DND-41 (cell line): Measurements from ENCODE around the gene AVEN.

Experiments
- ATAC-seq: fragments of 200-7000 bp; cut with Tn5 transposase; 3 replicates; pipeline ENCODE4 v1.9.1; 2021; ENCODE audit warnings: low read depth; ENCODE audit not compliant: insufficient read depth
- DNase-seq: peaks from one replicate; pipeline ENCODE4 v3.0.0-alpha.2; 2020
- H2AFZ ChIP-seq: 2 replicates; pipeline ENCODE4 v1.6.0; 2012; ENCODE audit warnings: low read depth, low read length
- H3K27ac ChIP-seq: 2 replicates; pipeline ENCODE4 v1.5.1; 2012; ENCODE audit warnings: low read length, inconsistent platforms
- H3K27me3 ChIP-seq: fragments of 200-600 bp; sonication (generic); 2 replicates; pipeline ENCODE4 v1.6.0; 2012; ENCODE audit warnings: low read length, mild to moderate bottlenecking, inconsistent platforms; ENCODE audit not compliant: insufficient read depth, poor library complexity
- H3K36me3 ChIP-seq: 2 replicates; pipeline ENCODE4 v1.5.1; 2012; ENCODE audit warnings: low read length, inconsistent platforms; ENCODE audit not compliant: insufficient read depth
- H3K4me1 ChIP-seq: 2 replicates; pipeline ENCODE4 v1.5.1; 2012; ENCODE audit warnings: mild to moderate bottlenecking, low read length; ENCODE audit not compliant: insufficient read depth
- H3K4me2 ChIP-seq: 2 replicates; pipeline ENCODE4 v1.6.0; 2012; ENCODE audit warnings: mild to moderate bottlenecking, moderate library complexity, low read length, inconsistent platforms; ENCODE audit not compliant: insufficient read depth
- H3K4me3 ChIP-seq, 2 experiments: fragments of 200-600 bp in 1 of 2; shearing (Covaris generic) in 1 of 2; 2 replicates each; pipeline ENCODE4 v1.5.1; 2012 to 2016; ENCODE audit warnings: inconsistent platforms in 2 of 2, low read length in 2 of 2, mild to moderate bottlenecking in 2 of 2, low read depth in 1 of 2, moderate library complexity in 1 of 2
- H3K79me2 ChIP-seq: 2 replicates; pipeline ENCODE4 v1.6.0; 2012; ENCODE audit warnings: low read length, inconsistent platforms; ENCODE audit not compliant: insufficient read depth
- H3K9ac ChIP-seq: 2 replicates; pipeline ENCODE4 v1.6.0; 2012; ENCODE audit warnings: low read depth, mild to moderate bottlenecking, inconsistent platforms, low read length, moderate library complexity
- H3K9me3 ChIP-seq: 2 replicates; pipeline ENCODE4 v1.5.1; 2012; ENCODE audit warnings: low read length, moderate library complexity, mild to moderate bottlenecking, inconsistent platforms; ENCODE audit not compliant: insufficient read depth, severe bottlenecking
- H4K20me1 ChIP-seq: 2 replicates; pipeline ENCODE4 v1.6.0; 2012; ENCODE audit warnings: low read length; ENCODE audit not compliant: insufficient read depth
- CTCF ChIP-seq: IDR thresholded peaks from 2 replicates; pipeline ENCODE4 v1.5.1; 2012; ENCODE audit warnings: borderline replicate concordance, low read length, moderate library complexity, mild to moderate bottlenecking; ENCODE audit not compliant: poor library complexity, severe bottlenecking; ENCODE audit errors: extremely low read depth
- EZH2 ChIP-seq: IDR thresholded peaks from 3 replicates; pipeline ENCODE4 v1.6.1; 2012; ENCODE audit warnings: borderline replicate concordance, low read depth, mild to moderate bottlenecking, moderate library complexity, low read length, inconsistent platforms; ENCODE audit not compliant: severe bottlenecking

AVEN gene

GRCh38 chr15:33839540-33839939 lies 199.5 kb downstream of the AVEN start:
- Histone ChIP-seq H3K9ac (no peak overlapping the region), H3K79me2 (no peaks in the 10 kb centered on the region), H4K20me1 (no peaks in the 10 kb centered on the region), H3K36me3 (no peaks in the 10 kb centered on the region), H3K9me3 (no peaks in the 10 kb centered on the region), H2AFZ (no peak overlapping the region), H3K27ac (no peak overlapping the region), H3K4me2 (no peak overlapping the region), H3K4me3 (no peak overlapping the region), H3K4me1 (no peaks in the 10 kb centered on the region), H3K27me3 (peaks cover 9% of the 10 kb centered on the region)
- DNase-seq (no peak), ATAC-seq (no peak)
- no peak for TF ChIP-seq CTCF
- no peak for TF ChIP-seq EZH2

- Histone ChIP-seq H3K27me3 (peaks cover 9% of the 10 kb centered on the region), H3K9ac (no peak overlapping the region), H4K20me1 (no peaks in the 10 kb centered on the region), H3K9me3 (no peaks in the 10 kb centered on the region), H3K27ac (no peak overlapping the region), H3K79me2 (no peaks in the 10 kb centered on the region), H3K4me1 (no peaks in the 10 kb centered on the region), H3K36me3 (no peaks in the 10 kb centered on the region), H2AFZ (no peak overlapping the region), H3K4me2 (no peak overlapping the region), H3K4me3 (no peak overlapping the region)
- DNase-seq (no peak), ATAC-seq (no peak)
- TF ChIP-seq CTCF: no peak
- no peak for TF ChIP-seq EZH2
These were observed 201.7 kb downstream of the AVEN start for GRCh38 chr15:33837294-33837693.

GRCh38 chr15:33834892-33835743 lies 203.9 kb downstream of the AVEN start:
- no peak overlapping the region for H3K4me3 ChIP-seq
- TF ChIP-seq CTCF: no peak
- TF ChIP-seq EZH2: no peak
- no peak overlapping the region for H2AFZ ChIP-seq
- H3K79me2 ChIP-seq: no peaks in the 10 kb centered on the region
- H3K9me3 ChIP-seq: no peaks in the 10 kb centered on the region
- H4K20me1 ChIP-seq: no peaks in the 10 kb centered on the region
- no peaks in the 10 kb centered on the region for H3K36me3 ChIP-seq
- H3K4me2 ChIP-seq: no peak overlapping the region
- ATAC-seq (no peak), DNase-seq (no peak)
- no peak overlapping the region for H3K27ac ChIP-seq
- H3K27me3 ChIP-seq: peaks cover 7% of the 10 kb centered on the region
- H3K4me1 ChIP-seq: no peaks in the 10 kb centered on the region
- no peak overlapping the region for H3K9ac ChIP-seq

GRCh38 chr15:33831646-33832045 lies 207.4 kb downstream of the AVEN start:
- no peak for TF ChIP-seq EZH2
- TF ChIP-seq CTCF: no peak

More at GRCh38 chr15:33831646-33832045, 207.4 kb downstream of the AVEN start:
- DNase-seq (no peak), ATAC-seq (no peak)
- Histone ChIP-seq H2AFZ (no peak overlapping the region), H3K4me1 (no peaks in the 10 kb centered on the region), H3K27ac (no peak overlapping the region), H3K4me2 (no peak overlapping the region), H3K9me3 (no peaks in the 10 kb centered on the region), H3K4me3 (no peak overlapping the region), H4K20me1 (no peaks in the 10 kb centered on the region), H3K79me2 (no peaks in the 10 kb centered on the region), H3K27me3 (peaks cover 3% of the 10 kb centered on the region), H3K9ac (no peak overlapping the region), H3K36me3 (no peaks in the 10 kb centered on the region)
